Kidney (tissue), 14 donors: Measurements from ENCODE around the gene NOM1. TPM values are rescaled to one million over a fixed set of nuclear protein-coding genes. Genes with fewer than 3 reads are reported as not detected.
A peak's percentile ranks its signal among the peaks of the same experiment; 100 is the strongest.

Experiments used
- DNase-seq, 5 donors: peaks; one replicate each; pipeline ENCODE4 v3.0.0-alpha.2; 2013 to 2020
- FAIRE-seq: peaks from 2 replicates; lab custom pipeline; 2012; peaks lifted over from hg19 to GRCh38; lab: Jason Lieb, UNC
- H3K27ac ChIP-seq, 2 donors: one replicate each; pipeline ENCODE4 v1.7.0; 2013; ENCODE audit warnings: low read depth in 2 of 2, low read length in 2 of 2, inconsistent platforms in 1 of 2
- H3K27me3 ChIP-seq: one replicate; pipeline ENCODE4 v1.7.1; 2013; ENCODE audit warnings: low read length, inconsistent platforms; ENCODE audit not compliant: control insufficient read depth, insufficient read depth
- H3K36me3 ChIP-seq, 3 donors: one replicate each; pipeline versions ENCODE4 v1.7.0 to v1.7.1; 2013; ENCODE audit warnings: low read length in 3 of 3, control low read depth in 1 of 3, inconsistent platforms in 1 of 3; ENCODE audit not compliant: insufficient read depth in 3 of 3, control insufficient read depth in 2 of 3
- H3K4me1 ChIP-seq, 3 donors: one replicate each; pipeline versions ENCODE4 v1.7.0 to v1.7.1; 2013; ENCODE audit warnings: low read length in 3 of 3, inconsistent platforms in 1 of 3, low read depth in 1 of 3; ENCODE audit not compliant: control insufficient read depth in 2 of 3, insufficient read depth in 2 of 3
- H3K4me3 ChIP-seq, 3 donors: one replicate each; pipeline versions ENCODE4 v1.7.0 to v1.8.1; 2013; ENCODE audit warnings: low read length in 3 of 3, control low read depth in 1 of 3, inconsistent platforms in 1 of 3
- H3K9ac ChIP-seq, 3 donors: one replicate each; pipeline versions ENCODE4 v1.7.0 to v1.7.1; 2013; ENCODE audit warnings: low read length in 3 of 3, control low read depth in 1 of 3, inconsistent platforms in 1 of 3
- H3K9me3 ChIP-seq, 3 donors: one replicate each; pipeline versions ENCODE4 v1.7.0 to v1.7.1; 2013; ENCODE audit warnings: low read length in 3 of 3, control low read depth in 1 of 3, inconsistent platforms in 1 of 3; ENCODE audit not compliant: control insufficient read depth in 2 of 3, insufficient read depth in 1 of 3
- CTCF ChIP-seq: IDR thresholded peaks from 3 replicates; pipeline ENCODE4 v1.5.1; 2012; ENCODE audit warnings: mild to moderate bottlenecking, moderate library complexity, borderline replicate concordance; ENCODE audit not compliant: insufficient read depth; ENCODE audit errors: extremely low read depth
- intact Hi-C: fragments of 100-400 bp; cut with DNase I; formaldehyde crosslinking; loops from one replicate; pipeline ENCODE4 v1.11.1; 2022
- polyA plus RNA-seq: library from polyadenylated mRNA; stranded (reverse); fragments of 350-450 nt; fragmentation: Illumina TruSeq; extraction: RNeasy Lipid Tissue Mini Kit (QIAGEN cat#74804); gene quantifications from one replicate; pipeline ENCODE4 v1.2.3, GENCODE V29; 2014; ENCODE audit warnings: low read depth, low replicate concordance; ENCODE audit not compliant: insufficient read depth
- total RNA-seq: library from RNA; stranded (reverse); fragmentation: NEBNext Ultra II Directional; extraction: Animal tissue kit (Norgen Biotek cat#: 25700); gene quantifications from one replicate; pipeline ENCODE4 v1.2.1, GENCODE V29; 2021
- donor health status: control.
- donor health status: control.
- donor health status: control.
- donor health status: control.
- donor health status: control.
- donor health status: DM: yes; HTN: yes; CAD: no.
- donor health status: Normal renal cell carcinoma (clear cell type).

The NOM1 gene
- total and polyA plus RNA-seq, 2 donors from 2014 or later = 5.8 to 17.6 TPM

- H3K4me3 ChIP-seq = no peak overlapping the region
- FAIRE-seq (no peak), DNase-seq (no peak)
- no peak overlapping the region for H3K9ac ChIP-seq
- peaks cover 4 to 62% (median 45%) of the 10 kb centered on the region in 3 donors for H3K36me3 ChIP-seq
- H3K27ac ChIP-seq = no peak overlapping the region
- H3K9me3 ChIP-seq = no peaks in the 10 kb centered on the region
- H3K27me3 ChIP-seq = no peaks in the 10 kb centered on the region
- intact Hi-C loops = no loop called here
- H3K4me1 ChIP-seq = no peaks in the 10 kb centered on the region
- no peak for TF ChIP-seq CTCF
Observed at GRCh38 chr7:156962145-156962544, 12.6 kb downstream of the NOM1 start.

- no peak overlapping the region for H3K9ac ChIP-seq
- no peak overlapping the region for H3K27ac ChIP-seq
- H3K27me3 ChIP-seq = no peaks in the 10 kb centered on the region
- TF ChIP-seq CTCF = no peak
- H3K4me3 ChIP-seq = no peak overlapping the region
- FAIRE-seq (no peak), DNase-seq (peak in 1 of 5 donors; percentile 53)
- intact Hi-C loops = no loop called here
- no peaks in the 10 kb centered on the region for H3K4me1 ChIP-seq
- peaks cover 4 to 62% (median 44%) of the 10 kb centered on the region in 3 donors for H3K36me3 ChIP-seq
- H3K9me3 ChIP-seq = no peaks in the 10 kb centered on the region
Observed at GRCh38 chr7:156962897-156963296, 13.4 kb downstream of the NOM1 start.

- H3K9ac ChIP-seq = no peak overlapping the region
- peak in 1 of 5 donors; percentile 42 for DNase-seq
- peaks cover 4 to 56% (median 38%) of the 10 kb centered on the region in 3 donors for H3K36me3 ChIP-seq
- no peaks in the 10 kb centered on the region for H3K9me3 ChIP-seq
- intact Hi-C loops = no loop called here
- no peak overlapping the region for H3K4me3 ChIP-seq
- TF ChIP-seq CTCF = no peak
- no peaks in the 10 kb centered on the region for H3K27me3 ChIP-seq
- no peaks in the 10 kb centered on the region for H3K4me1 ChIP-seq
- no peak overlapping the region for H3K27ac ChIP-seq
- FAIRE-seq = no peak
Observed at GRCh38 chr7:156963472-156963871, 14.0 kb downstream of the NOM1 start.

- no peaks in the 10 kb centered on the region for H3K9me3 ChIP-seq
- intact Hi-C loops = no loop called here
- no peaks in the 10 kb centered on the region for H3K4me1 ChIP-seq
- no peak overlapping the region for H3K27ac ChIP-seq
- no peak for DNase-seq
- H3K4me3 ChIP-seq = no peak overlapping the region
- no peak for TF ChIP-seq CTCF
- no peaks in the 10 kb centered on the region for H3K27me3 ChIP-seq
- no peak for FAIRE-seq
- no peak overlapping the region for H3K9ac ChIP-seq
- H3K36me3 ChIP-seq = peaks cover 3 to 46% (median 37%) of the 10 kb centered on the region in 3 donors
Observed at GRCh38 chr7:156964971-156965370, 15.5 kb downstream of the NOM1 start.
